ENCODE results near the gene KCNJ6. TPM values are rescaled to one million over a fixed set of nuclear protein-coding genes. Genes with fewer than 3 reads are reported as not detected.
A peak's percentile ranks its signal among the peaks of the same experiment; 100 is the strongest.

The KCNJ6 gene
- total and polyA plus RNA-seq, 8 donors = 0.28 to 1.9 (median 0.55) TPM

DNA sequence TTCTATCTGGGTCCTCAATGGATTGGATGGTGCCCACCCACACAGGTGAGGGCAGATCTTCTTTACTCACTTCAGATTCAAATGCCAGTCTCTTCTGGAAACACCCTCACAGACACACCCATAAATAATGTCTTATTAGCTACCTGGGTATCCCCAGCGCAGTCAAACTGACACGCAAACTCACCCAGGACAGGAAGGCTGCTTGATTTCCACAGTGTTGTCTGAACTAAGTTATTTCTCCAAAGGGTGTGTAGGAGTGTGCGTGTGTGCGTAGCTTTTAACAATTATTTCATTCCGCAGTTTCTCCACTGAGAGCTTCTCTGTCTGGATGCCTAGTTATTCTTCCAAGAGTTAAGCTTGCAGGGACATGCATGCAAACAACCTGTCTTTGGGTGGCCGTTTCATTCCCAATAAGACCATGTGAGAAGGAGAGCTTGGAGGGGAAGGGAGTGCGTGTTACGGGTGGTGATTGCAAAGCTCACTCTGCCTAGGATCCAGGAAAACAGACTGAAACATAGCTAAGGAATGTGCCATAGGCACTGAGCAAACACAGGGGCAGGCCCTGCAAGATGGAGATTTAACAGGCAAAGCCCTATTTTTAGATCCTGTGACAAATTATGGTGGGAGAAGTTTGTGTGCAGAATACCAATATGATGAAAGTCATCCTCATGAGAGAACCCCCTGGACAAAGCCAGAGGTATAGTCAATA, 280.0 kb downstream of the KCNJ6 start:
- H3K36me3 ChIP-seq = no peaks in the 10 kb centered on the region
- no peaks in the 10 kb centered on the region for H3K4me1 ChIP-seq
- H3K9me3 ChIP-seq = no peaks in the 10 kb centered on the region
- DNase-seq = no peak
- H3K27ac ChIP-seq = no peak overlapping the region
- WGBS, 2 donors = 76 to 82% methylated on average over 8 of the region's 8 CpGs
- H3K27me3 ChIP-seq = no peaks in the 10 kb centered on the region
- TF ChIP-seq CTCF (IDR thresholded peaks at IDR 0.05) = no peak
- FAIRE-seq = no peak
- intact Hi-C loops (cut with DNase I) = no loop called here
- ATAC-seq = peak in 1 of 4 donors; percentile 40
- no peak overlapping the region for H3K4me3 ChIP-seq

GRCh38 chr21:37631319-37632117, 284.7 kb downstream of the KCNJ6 start:
- peak in 3 of 6 donors; percentile 40 to 54 (median 45) for DNase-seq
- intact Hi-C loops (cut with DNase I) = no loop called here
- Histone ChIP-seq H3K36me3 (no peaks in the 10 kb centered on the region), H3K9me3 (no peaks in the 10 kb centered on the region), H3K4me3 (no peak overlapping the region), H3K27ac (peak overlapping the region in 2 of 4 donors; percentile 35 to 66), H3K27me3 (no peaks in the 10 kb centered on the region), H3K4me1 (peaks cover 0 to 3% (median 0%) of the 10 kb centered on the region in 3 donors)
- FAIRE-seq = no peak
- 36 to 44% methylated on average over 12 of the region's 12 CpGs for WGBS, 2 donors
- peak; percentile 58 to 96 (median 90) for ATAC-seq
- no peak for TF ChIP-seq CTCF (IDR thresholded peaks at IDR 0.05)

DNA sequence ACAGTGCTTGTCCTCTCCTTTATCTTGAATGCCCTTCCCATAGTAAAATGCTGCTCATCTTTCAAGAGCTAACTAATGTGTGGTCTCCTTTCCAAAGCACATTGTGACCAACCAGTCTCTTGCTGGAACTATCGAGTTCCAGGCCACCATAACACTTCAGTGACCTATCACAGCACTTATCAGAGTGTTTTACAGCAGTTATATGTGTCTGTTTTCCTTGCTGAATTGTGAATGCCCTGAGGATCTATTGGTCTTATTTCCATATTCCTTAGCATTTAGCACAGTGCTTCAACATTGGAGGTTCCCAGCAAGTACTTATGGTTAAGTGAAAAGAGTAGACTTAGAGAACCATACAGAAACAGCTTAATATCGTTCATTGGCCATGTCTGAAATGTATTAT, 285.4 kb downstream of the KCNJ6 start:
- Histone ChIP-seq H3K4me1 (peaks cover 0 to 3% (median 0%) of the 10 kb centered on the region in 3 donors), H3K36me3 (no peaks in the 10 kb centered on the region), H3K27me3 (no peaks in the 10 kb centered on the region), H3K27ac (peak overlapping the region in 2 of 4 donors; percentile 27 to 66), H3K4me3 (no peak overlapping the region), H3K9me3 (no peaks in the 10 kb centered on the region)
- WGBS, 2 donors = 63 to 66% methylated on average over 2 of the region's 2 CpGs
- DNase-seq (no peak), ATAC-seq (no peak), FAIRE-seq (no peak)
- TF ChIP-seq CTCF (IDR thresholded peaks at IDR 0.05) = no peak
- intact Hi-C loops (cut with DNase I) = no loop called here

DNA sequence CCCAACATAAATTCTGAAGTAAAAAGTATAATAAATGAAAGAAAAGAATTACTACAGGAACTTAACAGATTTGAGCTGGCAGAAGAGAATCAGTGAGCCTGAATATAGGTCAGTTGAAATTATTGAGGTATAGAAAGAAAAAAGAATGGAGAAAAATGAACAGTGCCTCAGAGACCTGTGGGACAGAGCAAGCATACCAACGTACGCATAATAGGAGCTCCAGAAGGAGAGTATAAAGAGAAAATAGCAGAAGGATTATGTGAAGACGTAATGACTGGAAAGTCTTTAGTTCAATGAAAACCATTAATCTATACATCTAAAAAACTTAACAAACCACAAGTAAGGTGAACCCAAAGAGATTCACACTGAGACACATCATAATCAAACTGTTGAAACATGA, 287.9 kb downstream of the KCNJ6 start:
- TF ChIP-seq CTCF (IDR thresholded peaks at IDR 0.05) = no peak
- Histone ChIP-seq H3K4me1 (peaks cover 0 to 3% (median 0%) of the 10 kb centered on the region in 3 donors), H3K27ac (no peak overlapping the region), H3K4me3 (no peak overlapping the region), H3K27me3 (no peaks in the 10 kb centered on the region), H3K9me3 (no peaks in the 10 kb centered on the region), H3K36me3 (no peaks in the 10 kb centered on the region)
- ATAC-seq (no peak), DNase-seq (no peak), FAIRE-seq (no peak)
- intact Hi-C loops (cut with DNase I) = no loop called here
- 91 to 94% methylated on average over 3 of the region's 3 CpGs for WGBS, 2 donors

Measured in pancreas (tissue), 10 donors.